ENCODE data around the gene ECHDC1.

ECHDC1 gene

DNA sequence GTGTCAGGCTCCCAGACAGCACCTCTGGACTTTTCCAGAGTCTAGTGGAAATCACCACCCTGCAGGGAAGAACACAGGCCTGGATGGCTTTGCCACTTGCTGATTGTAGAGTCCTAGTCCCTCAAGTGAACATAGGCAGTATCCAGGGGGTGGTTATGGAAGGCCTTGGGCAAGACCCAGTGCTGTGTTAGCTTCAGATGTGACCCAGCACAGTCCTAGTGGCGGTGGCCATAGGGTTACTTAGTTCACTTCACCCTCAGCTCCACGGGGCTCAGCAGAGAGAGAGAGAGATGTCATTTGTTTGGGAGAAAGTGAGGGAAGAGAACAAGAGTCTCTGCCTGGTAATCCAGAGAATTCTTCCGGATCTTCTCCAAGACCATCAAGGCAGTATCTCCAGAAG lies 39.5 kb downstream of the ECHDC1 start:
- TF ChIP-seq, protein P1, sequence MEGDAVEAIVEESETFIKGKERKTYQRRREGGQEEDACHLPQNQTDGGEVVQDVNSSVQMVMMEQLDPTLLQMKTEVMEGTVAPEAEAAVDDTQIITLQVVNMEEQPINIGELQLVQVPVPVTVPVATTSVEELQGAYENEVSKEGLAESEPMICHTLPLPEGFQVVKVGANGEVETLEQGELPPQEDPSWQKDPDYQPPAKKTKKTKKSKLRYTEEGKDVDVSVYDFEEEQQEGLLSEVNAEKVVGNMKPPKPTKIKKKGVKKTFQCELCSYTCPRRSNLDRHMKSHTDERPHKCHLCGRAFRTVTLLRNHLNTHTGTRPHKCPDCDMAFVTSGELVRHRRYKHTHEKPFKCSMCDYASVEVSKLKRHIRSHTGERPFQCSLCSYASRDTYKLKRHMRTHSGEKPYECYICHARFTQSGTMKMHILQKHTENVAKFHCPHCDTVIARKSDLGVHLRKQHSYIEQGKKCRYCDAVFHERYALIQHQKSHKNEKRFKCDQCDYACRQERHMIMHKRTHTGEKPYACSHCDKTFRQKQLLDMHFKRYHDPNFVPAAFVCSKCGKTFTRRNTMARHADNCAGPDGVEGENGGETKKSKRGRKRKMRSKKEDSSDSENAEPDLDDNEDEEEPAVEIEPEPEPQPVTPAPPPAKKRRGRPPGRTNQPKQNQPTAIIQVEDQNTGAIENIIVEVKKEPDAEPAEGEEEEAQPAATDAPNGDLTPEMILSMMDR (IDR thresholded peaks at IDR 0.05; ENCODE audit: low read depth, low read length), result no peak
- Histone ChIP-seq H3K9me3 (ENCODE audit: severe bottlenecking) (peaks cover 4% of the 10 kb centered on the region), H3K4me3 (ENCODE audit: low read depth, low read length) (no peak overlapping the region), H3K27ac (no peak overlapping the region), H3K36me3 (peaks cover 5% of the 10 kb centered on the region), H3K27me3 (ENCODE audit: insufficient read depth, low read depth, severe bottlenecking) (no peaks in the 10 kb centered on the region)
- DNase-seq, result no peak

DNA sequence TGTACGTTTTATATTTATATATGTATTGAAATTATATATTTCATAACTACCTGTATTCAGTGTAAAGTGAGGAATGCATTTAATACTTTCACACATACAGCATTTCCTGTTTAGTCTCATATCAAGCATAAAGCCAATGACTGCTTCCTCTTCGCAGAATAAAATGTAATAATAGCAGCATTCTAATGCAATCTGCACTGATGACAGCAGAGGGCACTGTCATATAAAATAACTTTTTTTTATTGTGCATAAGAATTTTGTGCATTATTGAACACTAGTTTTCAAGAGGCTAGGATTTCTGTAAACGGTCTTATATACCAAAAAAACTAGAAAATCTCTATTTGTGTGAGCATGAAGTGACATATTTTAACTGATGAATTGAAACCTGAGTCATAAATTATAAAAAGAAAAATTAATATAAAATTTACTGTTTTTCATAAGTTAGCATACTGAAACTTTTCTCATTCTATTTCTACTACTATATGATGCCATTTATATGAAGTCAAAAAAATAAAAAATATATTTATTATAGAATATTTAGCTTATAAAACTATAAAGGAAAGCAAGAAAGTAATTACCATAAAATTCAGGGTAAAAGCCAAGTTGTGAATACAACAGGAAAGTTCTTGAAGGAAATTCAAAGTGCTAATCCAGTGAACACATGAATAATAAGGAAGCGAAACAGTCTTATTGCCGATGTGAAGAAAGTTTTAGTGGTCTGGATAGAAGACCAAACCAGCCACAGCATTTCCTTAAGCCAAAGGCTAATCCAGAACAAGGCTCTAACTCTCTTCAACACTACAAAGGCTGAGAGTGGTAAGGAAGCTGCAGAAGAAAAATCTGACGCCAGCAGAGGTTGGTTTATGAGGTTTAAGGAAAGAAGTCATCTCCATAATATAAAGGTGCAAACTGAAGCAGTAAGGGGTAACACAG lies 40.4 kb downstream of the ECHDC1 start:
- peaks cover 3% of the 10 kb centered on the region for H3K9me3 ChIP-seq (ENCODE audit: severe bottlenecking)
- TF ChIP-seq, protein P1 (IDR thresholded peaks at IDR 0.05; ENCODE audit: low read depth, low read length), result 0 out of 2 replicates have a peak, but pooled peaks have one; percentile 26
- no peak overlapping the region for H3K27ac ChIP-seq
- DNase-seq, result peak; percentile 13
- H3K4me3 ChIP-seq (ENCODE audit: low read depth, low read length), result no peak overlapping the region
- no peaks in the 10 kb centered on the region for H3K27me3 ChIP-seq (ENCODE audit: insufficient read depth, low read depth, severe bottlenecking)
- no peaks in the 10 kb centered on the region for H3K36me3 ChIP-seq

DNA sequence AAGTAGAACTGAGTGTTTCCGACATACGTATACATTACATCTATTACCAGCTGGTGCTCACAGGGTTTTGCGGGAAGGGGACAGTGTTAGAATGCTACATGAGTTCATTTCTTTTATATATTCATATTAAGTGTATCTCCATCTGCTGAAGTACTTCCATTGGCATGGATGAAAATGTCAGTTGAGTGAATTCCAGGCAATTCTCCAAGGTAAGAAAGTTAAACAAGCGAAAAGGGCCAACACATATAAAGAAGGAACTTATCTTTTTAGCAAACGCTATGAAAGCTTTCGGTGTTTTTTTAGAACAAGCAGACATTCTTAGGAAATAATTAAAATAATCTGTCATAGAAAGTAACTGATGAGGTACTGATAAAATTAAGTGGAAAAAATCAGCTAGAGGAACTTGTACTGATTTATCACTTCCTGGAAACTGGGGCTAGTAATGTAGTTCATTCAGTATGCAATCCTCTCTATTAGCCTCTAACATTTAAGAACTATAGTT lies 42.2 kb downstream of the ECHDC1 start:
- Histone ChIP-seq H3K9me3 (ENCODE audit: severe bottlenecking) (no peaks in the 10 kb centered on the region), H3K36me3 (no peaks in the 10 kb centered on the region), H3K4me3 (ENCODE audit: low read depth, low read length) (no peak overlapping the region), H3K27ac (no peak overlapping the region), H3K27me3 (ENCODE audit: insufficient read depth, low read depth, severe bottlenecking) (no peaks in the 10 kb centered on the region)
- no peak for DNase-seq
- TF ChIP-seq, protein P1 (IDR thresholded peaks at IDR 0.05; ENCODE audit: low read depth, low read length), result no peak

DNA sequence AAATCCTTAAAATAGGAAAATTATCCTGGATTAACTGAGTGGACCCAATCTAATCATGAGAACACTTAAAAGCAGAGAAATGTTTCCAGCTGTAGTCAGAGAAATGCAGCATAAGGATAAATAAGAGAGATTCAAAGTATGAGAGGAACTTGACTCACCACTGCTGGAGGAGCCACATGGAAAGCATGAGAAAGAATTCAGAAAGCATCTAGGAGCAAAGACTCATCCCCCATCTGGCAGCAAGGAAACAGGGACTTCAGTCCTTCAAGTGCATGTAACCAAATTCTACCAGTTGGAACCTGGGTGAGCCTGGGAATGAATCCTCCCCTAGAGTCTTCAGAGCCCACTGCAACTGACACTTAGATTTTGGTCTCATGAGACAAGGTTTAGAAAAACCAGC lies 43.0 kb downstream of the ECHDC1 start:
- TF ChIP-seq, protein P1 (IDR thresholded peaks at IDR 0.05; ENCODE audit: low read depth, low read length), result no peak
- Histone ChIP-seq H3K27ac (no peak overlapping the region), H3K36me3 (no peaks in the 10 kb centered on the region), H3K27me3 (ENCODE audit: insufficient read depth, low read depth, severe bottlenecking) (no peaks in the 10 kb centered on the region), H3K9me3 (ENCODE audit: severe bottlenecking) (no peaks in the 10 kb centered on the region), H3K4me3 (ENCODE audit: low read depth, low read length) (no peak overlapping the region)
- no peak for DNase-seq

DNA sequence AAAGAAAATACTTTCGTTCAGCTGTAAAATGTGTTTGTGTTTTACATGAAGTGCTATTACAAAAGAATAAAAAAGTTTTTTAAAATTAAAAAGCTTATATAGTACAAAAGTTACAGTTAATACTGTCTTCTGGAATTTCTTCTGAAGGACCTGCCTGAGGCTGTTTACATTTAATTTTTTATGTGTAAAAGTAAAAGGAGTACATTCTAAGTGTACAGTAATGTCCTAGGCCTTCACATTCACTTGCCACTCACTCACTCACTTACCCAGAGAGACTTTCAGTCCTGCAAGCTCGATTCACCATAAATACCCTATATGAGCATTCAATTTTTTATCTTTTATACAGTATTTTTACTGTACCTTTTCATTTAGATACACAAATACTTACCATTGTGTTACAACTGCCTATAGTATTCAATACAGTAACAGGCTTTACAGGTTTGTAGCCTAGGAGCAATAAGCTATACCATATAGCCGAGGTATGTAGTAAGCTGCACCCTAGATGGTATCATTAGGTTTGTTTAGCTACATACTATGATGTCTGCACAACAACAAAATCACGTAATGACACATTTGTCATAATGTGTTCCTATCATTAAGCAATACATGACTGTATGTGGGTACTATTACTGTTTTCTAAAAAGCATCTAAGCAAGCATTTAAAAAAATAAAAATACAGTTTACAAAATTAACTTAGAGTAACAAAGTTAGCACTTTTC lies 43.7 kb downstream of the ECHDC1 start:
- TF ChIP-seq, protein P1 (IDR thresholded peaks at IDR 0.05; ENCODE audit: low read depth, low read length), result no peak
- no peak for DNase-seq
- Histone ChIP-seq H3K27ac (no peak overlapping the region), H3K4me3 (ENCODE audit: low read depth, low read length) (no peak overlapping the region), H3K36me3 (no peaks in the 10 kb centered on the region), H3K27me3 (ENCODE audit: insufficient read depth, low read depth, severe bottlenecking) (no peaks in the 10 kb centered on the region), H3K9me3 (ENCODE audit: severe bottlenecking) (no peaks in the 10 kb centered on the region)

Measured in WERI-Rb-1 (cell line).